Putamen (tissue), 1 donor: ENCODE measurements around the gene WNK2.

Source experiments
- DNase-seq: peaks from one replicate; pipeline ENCODE4 v3.0.0-alpha.2; 2016; ENCODE audit warnings: low spot score

Gene WNK2

DNA sequence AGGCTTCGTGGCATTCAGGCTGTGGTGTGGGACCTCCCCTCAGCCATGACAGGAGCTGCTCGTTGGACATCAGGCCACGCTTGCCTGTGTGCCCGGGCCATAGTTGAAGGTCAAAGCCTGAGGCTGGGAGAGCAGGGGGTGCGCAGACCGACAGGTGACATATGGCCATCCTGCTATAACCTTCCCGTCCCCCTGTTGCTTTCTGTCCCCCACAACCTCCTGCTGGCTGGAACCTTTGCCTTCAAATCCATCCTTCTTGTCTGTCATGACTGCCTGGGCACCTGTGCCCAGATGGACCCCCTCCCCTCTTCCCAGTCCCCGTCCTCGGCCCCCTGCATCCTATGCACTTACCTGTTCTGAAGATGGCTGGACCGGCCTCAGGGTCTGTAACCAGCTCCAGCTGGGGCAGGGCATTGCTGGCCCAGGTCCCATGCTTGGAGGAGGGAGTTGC lies 83.2 kb downstream of the WNK2 start:
- no peak for DNase-seq

DNA sequence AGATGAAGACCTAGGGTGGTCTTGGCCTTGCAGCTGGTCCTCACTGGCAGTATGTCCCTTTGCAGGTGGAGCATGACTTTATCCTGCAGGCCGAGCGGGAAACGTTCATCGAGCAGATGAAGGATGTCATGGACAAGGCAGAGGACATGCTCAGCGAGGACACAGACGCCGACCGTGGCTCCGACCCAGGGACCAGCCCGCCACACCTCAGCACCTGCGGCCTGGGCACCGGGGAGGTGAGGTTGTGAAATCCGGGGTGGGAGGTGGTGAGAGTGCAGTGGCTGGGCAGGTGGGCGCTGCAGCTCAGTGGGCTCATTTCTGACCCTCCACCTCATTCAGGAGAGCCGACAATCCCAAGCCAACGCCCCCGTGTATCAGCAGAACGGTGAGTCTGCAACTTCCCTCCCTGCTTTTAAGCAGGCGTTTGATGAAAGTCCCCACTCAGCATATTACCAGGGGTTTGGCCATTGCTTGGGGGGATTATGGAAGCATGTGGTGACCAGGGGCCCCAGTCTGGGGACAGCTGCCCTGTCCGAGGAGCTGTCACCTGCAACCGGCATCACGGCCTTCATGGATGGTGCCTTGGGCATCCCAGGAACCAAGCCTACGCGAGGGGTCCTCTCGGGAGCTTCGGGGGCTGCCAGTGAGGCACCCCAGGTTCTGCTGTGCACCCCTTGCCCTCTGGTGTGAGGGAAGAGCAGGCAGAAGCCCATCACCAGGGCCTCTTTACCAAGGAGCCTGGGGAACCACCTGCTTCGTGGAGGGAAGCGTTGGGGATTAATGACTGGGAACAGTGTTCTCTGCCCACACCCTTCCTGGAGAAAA lies 84.0 kb downstream of the WNK2 start:
- no peak for DNase-seq

DNA sequence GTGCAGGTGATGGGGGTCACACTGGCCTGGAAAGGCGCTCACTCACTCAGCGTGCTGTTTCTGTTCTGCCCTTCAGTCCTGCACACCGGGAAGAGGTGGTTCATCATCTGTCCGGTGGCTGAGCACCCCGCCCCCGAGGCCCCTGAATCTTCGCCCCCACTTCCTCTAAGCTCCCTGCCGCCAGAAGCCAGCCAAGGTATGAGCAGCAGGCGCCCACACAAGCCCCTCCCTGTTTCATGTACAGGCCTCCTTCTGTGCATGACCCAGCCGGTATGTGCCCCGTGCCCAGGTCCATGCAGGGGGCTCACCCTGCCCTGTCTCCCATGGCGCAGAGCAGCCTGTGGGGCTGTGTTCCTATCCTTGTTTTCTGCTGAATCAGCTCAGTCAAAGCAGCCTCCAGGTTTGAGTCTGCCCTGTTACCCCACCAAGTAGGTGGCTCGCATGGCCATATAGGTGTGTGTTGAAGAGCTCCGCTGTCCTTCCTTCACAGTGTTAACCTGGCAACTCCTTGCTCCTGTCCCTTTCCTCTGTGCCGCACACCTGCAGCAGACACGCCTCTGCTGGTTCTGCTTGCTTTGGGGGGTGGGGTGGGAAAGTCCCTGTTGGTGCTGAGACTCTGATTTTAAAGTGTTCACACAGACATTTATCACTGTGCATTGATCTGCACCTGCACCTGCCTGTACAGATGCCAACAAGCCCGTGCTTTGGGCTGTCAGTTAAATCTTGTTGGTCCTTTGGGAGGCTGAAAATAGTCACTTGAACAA lies 84.8 kb downstream of the WNK2 start:
- no peak for DNase-seq

DNA sequence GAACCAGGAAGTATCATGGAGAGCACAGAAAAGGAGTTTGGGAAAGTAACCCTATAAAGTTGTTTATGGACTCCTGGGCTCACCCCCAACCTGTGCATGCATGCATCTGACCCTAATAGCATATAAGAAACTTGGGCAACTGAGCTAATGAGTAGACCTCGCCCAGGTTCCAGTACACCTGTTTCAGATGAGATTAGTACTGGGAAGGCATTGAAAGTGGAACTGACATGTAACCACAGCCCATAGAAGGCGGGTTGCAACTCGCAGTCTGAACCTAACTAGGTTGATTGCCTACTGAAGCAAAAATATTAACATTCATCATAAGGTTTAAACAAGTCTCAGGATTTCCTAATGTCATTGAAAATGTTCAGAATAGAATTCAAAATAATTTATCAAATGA lies 87.0 kb downstream of the WNK2 start:
- no peak for DNase-seq

DNA sequence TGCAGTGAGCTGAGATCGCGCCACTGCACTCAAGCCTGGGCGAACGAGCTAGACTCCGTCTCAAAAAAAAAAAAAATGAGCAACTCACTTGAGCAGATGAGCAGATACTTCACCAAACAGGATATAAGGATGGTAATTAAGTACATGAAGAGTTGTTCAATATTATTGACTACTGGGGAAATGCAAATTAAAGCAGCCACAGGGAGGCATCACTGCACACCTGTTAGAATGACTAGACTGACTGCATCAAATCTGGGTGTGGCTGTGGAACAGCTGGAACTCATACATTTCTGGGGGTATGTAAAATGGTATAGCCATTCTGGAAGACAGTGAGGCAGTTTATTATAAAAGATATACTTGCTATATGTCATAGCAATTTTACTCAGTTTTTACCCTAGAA lies 93.0 kb downstream of the WNK2 start:
- no peak for DNase-seq

DNA sequence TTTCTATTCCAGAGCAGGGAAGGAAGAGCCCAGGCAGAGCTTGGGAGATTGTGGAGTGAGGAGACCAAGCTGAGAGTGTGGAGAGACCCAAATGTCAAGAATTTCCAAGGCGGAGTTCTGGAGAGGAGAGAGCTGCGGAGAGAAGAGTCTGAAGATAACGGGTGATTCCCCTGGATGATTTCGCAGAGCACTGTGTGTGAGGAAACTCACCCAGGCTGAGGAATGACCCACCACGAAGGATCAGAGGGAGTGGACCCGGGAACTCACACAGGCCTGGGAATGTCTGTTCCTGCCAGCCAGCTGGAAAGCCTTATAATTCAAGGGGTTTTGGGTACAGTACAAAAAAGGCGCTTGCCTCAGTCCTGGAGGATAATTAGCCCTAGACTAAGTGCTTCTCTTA lies 94.2 kb downstream of the WNK2 start:
- no peak for DNase-seq

DNA sequence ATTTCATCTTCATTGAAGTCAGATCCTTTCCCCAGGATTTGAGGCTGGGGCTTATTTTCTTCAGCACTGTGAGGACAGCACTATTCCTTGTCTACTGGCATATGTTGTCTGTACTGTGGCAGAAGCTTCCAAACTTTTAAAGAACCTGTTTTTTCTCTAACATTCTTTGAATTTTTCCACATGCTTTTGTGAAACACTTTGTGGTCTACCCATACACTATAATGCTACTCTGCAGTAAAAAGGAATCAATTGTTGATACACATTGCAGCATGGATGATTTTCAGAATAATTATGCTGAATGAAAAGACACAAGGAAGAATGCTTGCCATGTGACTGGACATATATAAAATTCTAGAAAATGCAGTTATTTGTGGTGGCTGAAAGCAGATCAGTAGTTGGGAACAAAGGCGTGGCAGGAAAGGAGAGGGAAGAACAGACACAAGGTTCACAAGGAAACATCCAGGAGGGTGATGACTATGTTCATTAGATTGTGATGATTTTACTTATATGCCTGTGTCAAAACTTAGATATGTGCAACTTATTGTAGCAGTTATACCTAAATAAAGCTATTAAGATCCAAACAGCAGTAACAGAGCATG lies 96.8 kb downstream of the WNK2 start:
- DNase-seq: no peak

DNA sequence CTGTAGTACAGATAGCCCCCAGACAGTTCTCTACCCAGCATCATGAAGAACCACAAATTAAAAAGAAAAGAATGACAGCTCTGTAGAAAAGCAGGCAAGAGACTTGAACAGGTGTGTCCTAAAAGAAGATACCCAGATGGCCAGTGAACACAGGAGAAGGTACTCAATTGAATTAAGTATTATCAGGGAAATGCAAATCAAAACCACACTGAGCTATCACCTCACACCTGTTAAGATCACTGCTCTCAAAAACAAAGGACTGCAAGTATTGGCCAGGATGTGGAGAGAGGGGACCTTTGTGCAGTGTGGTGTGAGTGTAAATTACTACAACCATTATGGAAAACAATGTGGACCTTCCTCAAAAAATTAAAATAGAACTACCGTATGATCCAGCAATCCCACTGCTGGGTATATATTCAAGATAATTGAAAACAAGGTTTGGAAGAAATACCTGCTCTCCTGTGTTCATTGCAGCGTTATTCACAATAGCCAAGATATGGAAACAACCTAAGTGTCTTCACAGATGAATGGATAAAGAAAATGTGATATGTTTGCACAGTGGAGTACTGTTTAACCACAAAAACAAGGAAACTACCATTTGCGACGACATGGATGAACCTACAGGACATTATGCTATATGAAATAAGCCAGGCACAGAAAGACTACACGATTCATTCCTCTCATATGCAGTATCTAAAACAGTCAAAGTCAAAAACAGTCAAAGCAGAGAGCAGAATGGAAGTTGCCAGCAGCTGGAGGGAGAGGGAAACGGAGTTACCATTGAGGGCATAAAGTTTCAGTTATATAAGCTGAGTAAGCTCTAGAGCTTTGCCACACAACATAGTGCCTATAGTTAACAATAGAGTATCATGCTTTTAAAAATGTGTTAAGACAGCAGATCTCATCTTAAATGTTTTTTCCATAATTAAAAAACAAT lies 102.6 kb downstream of the WNK2 start:
- no peak for DNase-seq

DNA sequence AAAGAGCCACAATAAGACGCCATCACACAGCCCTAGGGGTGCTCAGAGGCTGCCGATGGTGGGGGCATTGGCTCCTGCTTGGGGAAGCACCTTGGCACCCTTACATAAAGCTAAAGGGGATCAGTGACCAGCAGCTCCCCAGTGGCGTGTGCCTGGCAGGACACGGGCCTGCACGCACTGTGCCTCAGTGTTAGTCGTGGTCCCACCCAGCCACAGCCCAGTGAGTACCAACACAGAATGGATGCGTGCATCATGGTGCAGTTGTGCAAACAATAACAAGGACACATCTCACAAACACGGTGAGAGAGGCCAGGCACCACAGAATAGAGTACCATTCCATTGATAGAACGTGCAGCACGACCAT lies 103.2 kb downstream of the WNK2 start:
- DNase-seq: no peak

DNA sequence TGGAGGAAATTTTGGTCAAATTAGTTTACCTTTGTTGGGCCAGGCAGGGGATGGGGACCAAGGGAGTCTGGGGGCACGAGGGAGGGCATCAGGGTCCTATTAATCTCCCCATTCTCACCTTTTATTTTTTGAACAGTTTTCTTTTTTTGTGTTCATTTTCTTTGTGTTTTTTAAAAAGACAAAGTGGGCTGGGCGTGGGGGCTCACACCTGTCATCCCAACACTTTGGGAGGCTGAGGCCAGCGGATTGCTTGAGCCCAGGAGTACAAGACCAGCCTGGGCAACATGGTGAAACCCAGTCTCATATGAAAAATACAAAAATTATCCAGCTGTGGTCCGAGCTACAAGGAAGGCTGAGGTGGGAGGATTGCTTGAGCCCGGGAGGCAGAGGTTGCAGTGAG lies 103.7 kb downstream of the WNK2 start:
- no peak for DNase-seq

DNA sequence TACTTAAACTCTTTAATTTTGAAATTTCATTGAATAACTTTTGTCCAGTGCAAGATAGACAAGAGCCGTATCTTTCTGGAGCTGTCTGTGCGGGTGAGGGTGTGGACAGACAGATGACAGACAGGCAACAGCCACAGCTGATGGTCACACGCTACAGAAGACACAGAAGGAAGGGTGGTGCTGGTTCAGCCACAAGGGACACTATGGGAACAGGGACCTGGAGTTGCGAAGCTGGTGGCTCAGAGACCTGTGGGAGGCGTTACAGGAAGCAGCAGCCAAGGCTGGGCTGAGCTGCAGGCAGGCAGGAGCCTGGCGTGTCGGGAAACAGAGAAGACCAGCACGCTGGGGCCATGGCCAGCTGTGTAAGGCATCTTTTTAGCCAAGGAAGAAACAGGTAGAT lies 104.4 kb downstream of the WNK2 start:
- no peak for DNase-seq

DNA sequence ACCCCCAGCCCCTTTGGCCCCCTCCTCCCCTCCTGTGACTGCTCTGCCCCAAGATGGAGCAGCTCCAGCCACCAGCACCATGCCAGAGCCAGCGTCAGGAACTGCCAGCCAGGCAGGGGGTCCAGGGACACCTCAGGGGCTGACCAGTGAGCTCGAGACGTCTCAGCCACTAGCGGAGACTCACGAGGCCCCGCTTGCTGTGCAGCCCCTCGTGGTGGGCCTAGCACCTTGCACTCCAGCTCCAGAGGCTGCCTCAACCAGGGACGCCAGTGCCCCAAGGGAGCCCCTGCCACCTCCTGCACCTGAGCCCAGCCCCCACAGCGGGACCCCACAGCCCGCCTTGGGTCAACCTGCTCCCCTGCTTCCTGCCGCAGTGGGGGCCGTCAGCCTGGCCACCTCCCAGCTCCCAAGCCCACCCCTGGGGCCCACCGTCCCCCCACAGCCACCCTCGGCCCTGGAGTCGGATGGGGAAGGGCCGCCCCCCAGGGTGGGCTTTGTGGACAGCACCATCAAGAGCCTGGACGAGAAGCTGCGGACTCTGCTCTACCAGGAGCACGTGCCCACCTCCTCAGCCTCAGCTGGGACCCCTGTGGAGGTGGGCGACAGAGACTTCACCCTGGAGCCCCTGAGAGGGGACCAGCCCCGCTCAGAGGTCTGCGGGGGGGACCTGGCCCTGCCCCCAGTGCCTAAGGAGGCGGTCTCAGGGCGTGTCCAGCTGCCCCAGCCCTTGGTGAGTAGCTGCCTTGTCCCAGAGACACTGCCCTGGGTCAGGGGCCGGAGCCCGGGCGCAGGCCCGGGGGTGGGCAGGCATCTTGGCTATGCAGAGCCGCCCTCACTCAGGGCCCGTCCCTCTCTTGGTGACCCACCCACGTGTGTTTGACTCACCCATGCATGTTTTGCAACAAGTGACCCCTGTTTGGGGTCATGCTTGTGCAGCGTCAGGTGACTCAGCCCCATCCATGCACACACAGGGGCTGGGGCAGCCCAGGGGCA lies 105.2 kb downstream of the WNK2 start:
- DNase-seq: no peak

DNA sequence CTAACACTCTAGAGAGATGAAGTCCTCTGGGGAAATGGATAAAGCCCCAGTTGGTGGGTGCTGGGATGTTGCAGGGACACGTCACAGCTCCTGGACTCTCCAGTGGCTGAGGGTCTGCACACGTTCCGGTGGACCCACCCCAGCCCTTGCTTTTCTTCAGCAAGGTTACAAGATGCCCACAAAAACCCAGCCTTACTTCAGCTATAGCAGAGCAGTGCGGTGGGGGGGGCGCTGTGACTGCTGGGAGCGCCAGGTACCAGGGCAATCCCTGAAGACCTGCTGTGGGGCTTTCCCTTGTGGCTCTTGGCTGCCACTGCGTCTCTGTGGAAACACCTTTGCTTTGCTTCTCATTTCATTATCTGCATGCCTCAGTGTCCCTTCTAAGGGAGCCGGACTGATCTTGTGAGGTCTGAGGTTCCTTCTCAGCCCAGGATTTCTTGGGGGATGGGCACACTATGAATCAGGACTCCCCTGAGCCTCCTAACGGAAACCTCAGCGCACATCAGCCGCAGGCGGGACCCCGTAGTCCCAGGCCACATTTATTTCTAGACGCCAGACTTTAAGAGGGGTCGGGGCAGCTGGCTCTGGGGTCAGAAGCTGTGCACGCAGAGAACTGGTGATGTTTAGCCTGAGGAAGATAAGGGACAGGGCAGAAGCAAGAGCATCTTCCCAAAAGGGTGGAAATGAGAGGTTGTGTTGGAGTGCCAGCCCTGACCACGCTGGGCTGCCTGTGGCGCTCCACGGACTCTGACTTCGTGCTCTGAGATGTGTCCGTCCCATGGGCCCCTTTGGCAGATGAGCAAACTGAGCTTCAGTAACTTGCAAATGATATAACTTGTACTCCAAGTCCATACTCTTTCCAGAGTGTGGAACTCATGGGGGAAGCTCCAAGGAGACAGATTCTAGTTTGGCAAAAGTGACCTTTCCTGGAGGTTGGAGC lies 106.8 kb downstream of the WNK2 start:
- no peak for DNase-seq

DNA sequence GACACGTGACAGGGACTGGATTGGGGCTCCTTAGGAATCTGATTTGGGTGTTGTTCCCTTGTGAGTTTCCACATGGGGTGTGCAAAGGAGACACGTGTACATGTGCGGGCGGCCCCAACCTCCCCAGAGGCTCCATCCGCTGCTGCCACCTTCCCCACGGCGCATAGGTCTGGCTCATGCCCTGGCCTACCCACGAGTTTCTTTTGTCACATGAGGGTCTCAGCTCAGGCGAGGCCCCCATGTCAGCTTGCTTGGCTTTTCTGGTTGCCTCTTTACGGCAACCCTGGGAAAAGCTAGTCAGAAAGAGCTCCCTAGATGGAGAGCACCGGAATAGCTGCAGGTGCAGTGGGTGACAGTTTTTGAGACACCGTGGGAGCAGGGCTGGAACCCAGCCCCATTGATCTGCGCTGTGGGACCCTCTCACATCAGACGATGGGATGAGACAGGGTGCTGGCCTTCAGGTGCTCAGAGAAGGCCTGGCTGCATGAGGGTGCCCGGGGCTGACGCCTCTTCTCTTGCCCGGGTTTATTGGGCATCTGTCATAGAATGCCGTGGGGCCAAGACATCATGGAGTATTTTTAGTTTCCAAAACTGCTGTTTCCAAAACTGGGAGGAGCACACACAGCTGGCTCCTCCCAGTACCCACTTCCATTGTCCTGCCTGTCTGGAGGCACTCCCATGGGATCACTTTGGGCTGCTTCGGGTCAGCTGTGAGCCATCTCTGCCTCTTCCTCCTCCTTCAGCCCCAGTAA lies 107.8 kb downstream of the WNK2 start:
- no peak for DNase-seq

DNA sequence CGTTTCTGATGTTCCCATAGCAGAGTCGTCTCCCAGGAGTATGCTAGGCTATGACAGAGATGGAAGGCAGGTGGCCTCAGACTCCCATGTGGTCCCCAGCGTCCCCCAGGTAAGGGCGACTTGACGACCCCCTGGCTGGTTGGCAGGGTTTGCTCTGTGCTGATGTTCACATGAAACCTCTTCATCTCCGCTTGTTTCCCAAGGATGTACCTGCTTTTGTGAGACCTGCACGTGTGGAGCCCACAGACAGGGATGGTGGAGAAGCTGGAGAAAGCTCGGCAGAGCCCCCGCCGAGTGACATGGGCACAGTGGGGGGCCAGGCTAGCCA lies 108.3 kb downstream of the WNK2 start:
- DNase-seq: no peak

DNA sequence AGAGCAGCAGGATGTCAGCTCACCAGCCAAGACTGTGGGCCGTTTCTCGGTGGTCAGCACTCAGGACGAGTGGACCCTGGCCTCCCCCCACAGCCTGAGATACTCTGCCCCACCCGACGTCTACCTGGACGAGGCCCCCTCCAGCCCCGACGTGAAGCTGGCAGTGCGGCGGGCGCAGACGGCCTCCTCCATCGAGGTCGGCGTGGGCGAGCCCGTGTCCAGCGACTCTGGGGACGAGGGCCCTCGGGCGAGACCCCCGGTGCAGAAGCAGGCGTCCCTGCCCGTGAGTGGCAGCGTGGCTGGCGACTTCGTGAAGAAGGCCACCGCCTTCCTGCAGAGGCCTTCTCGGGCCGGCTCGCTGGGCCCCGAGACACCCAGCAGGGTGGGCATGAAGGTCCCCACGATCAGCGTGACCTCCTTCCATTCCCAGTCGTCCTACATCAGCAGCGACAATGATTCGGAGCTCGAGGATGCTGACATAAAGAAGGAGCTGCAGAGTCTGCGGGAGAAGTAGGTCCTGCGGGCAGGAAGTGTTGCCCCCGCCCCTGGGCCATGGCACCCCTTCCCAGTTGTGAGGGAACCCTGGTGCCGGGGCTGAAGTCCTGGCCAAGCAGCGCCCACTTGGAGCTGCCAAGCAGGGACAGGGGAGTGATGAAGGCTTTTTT lies 108.9 kb downstream of the WNK2 start:
- no peak for DNase-seq

DNA sequence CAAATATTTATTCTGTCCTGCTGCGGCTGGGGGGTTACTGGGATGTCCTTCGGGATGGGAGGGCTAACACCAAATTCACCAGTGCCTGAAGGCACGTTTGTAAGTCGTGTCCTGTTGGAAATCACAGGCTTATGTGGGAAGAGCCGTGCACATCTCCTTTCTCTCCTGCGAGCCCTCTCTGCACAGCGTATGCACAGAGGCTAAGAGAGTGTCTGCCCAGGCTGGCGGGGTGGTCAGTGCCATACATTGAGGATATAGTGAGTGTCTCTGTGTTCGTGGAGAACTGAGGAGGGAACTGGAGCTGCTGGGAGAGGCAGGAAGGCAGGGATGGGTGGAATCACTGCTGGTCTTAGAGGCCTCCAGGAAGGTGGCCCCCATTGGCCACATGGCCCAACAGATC lies 110.1 kb downstream of the WNK2 start:
- no peak for DNase-seq

DNA sequence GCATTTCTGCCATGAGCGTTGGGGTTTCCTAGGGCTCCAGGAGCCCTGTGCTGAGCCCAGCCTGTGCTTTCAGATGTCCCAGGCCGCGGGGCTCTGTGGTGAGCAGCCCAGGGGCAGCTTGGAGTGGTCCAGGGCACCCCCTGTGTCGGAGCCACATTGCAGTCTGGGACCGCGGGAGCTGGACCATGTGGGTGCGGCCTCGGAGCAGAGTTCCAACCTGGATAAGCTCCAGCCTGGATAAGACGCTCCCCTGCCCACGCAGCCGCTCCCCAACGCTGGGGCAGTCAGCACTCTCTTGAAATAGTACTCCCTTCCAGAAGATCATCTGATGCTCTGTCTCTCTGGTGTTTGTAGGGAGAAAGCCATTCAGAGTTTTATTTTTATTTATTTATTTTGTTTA lies 111.1 kb downstream of the WNK2 start:
- DNase-seq: no peak
